K562 (cell line): ENCODE data around the gene PHF19. TPM values are rescaled to one million over a fixed set of nuclear protein-coding genes. Genes with fewer than 3 reads are reported as not detected.

Experiments
- ATAC-seq: fragments of 200-7000 bp; cut with Tn5 transposase; 3 replicates; pipeline ENCODE4 v1.9.1; 2020; ENCODE audit warnings: moderate library complexity
- BruUV-seq: library from RNA; stranded (reverse); fragments of 400-500 nt; replicated peaks from 2 replicates; lab custom pipeline; 2021; lab: Mats Ljungman, UMichigan
- CTCF ChIA-PET: fragments of 300-600 bp; formaldehyde crosslinking; extraction: SDS; loops from one replicate; lab custom pipeline; 2021; ENCODE audit warnings: low intra/inter-chr PET ratio; lab: Yijun Ruan, JAX
- POLR2A ChIA-PET: fragments of 300-600, 350-650 bp; sonication (Branson Sonifier 250); formaldehyde crosslinking; extraction: SDS; loops from one replicate; lab custom pipeline; 2021; ENCODE audit warnings: antibody characterized with exemption, inconsistent platforms; lab: Yijun Ruan, JAX
- DNase-seq, 4 experiments: peaks; one replicate each; pipeline versions ENCODE4 v3.0.0 to v3.0.0-alpha.2; 2011 to 2018; ENCODE audit warnings: low spot score in 3 of 4, mixed read lengths in 3 of 4; ENCODE audit errors: extremely low read depth in 1 of 4
- FAIRE-seq: peaks from 2 replicates; lab custom pipeline; 2011; peaks lifted over from hg19 to GRCh38; lab: Jason Lieb, UNC
- H2AFZ ChIP-seq: 2 replicates; pipeline ENCODE4 v1.6.0; 2011; ENCODE audit warnings: low read depth, low read length, control low read depth, inconsistent platforms
- H3K27ac ChIP-seq: fragments of 200-600 bp; 3 replicates; pipeline ENCODE4 v1.8.0; 2011; ENCODE audit warnings: low read depth, mild to moderate bottlenecking, control low read depth, inconsistent platforms, low read length, moderate library complexity, mixed read lengths; ENCODE audit errors: extremely low read depth
- H3K27me3 ChIP-seq, 2 experiments: fragments of 300-600 bp in 1 of 2; 2 replicates in 1 of 2; 3 replicates in 1 of 2; pipeline versions ENCODE4 v1.6.0 to v1.8.0; 2011; ENCODE audit warnings: inconsistent platforms in 2 of 2, low read length in 2 of 2, mild to moderate bottlenecking in 1 of 2, mixed read lengths in 1 of 2, moderate library complexity in 1 of 2; ENCODE audit not compliant: control insufficient read depth in 2 of 2, insufficient read depth in 2 of 2
- H3K36me3 ChIP-seq: fragments of 300-600 bp; 3 replicates; pipeline ENCODE4 v1.8.0; 2011; ENCODE audit warnings: mild to moderate bottlenecking, low read length, inconsistent platforms; ENCODE audit not compliant: control insufficient read depth, insufficient read depth
- H3K4me1 ChIP-seq, 2 experiments: fragments of 200-600 bp in 1 of 2; replicated peaks in 1 of 2; 2 replicates in 1 of 2; 3 replicates in 1 of 2; pipeline versions ENCODE4 v1.5.1 to v1.8.0; 2011; ENCODE audit warnings: inconsistent platforms in 2 of 2, low read length in 2 of 2, mild to moderate bottlenecking in 1 of 2, mixed read lengths in 1 of 2, moderate library complexity in 1 of 2; ENCODE audit not compliant: control insufficient read depth in 2 of 2, insufficient read depth in 2 of 2
- H3K4me2 ChIP-seq: 2 replicates; pipeline ENCODE4 v1.6.1; 2011; ENCODE audit warnings: low read length, control low read depth, inconsistent platforms, mixed read lengths; ENCODE audit not compliant: insufficient read depth
- H3K4me3 ChIP-seq: fragments of 200-600 bp; sonication (generic), shearing (Covaris generic); 2 replicates; pipeline ENCODE4 v1.5.1; 2016; ENCODE audit warnings: control low read depth, inconsistent platforms
- H3K79me2 ChIP-seq: fragments of 200-600 bp; 3 replicates; pipeline ENCODE4 v1.8.0; 2011; ENCODE audit warnings: low read length, inconsistent platforms; ENCODE audit not compliant: control insufficient read depth, insufficient read depth
- H3K9ac ChIP-seq, 2 experiments: 2 replicates each; pipeline versions ENCODE4 v1.6.0 to v1.6.1; 2011; ENCODE audit warnings: low read depth in 2 of 2, low read length in 2 of 2, control low read depth in 1 of 2, inconsistent platforms in 1 of 2, mild to moderate bottlenecking in 1 of 2, mixed read lengths in 1 of 2; ENCODE audit not compliant: insufficient read depth in 1 of 2
- H3K9me1 ChIP-seq: one replicate; pipeline ENCODE4 v1.6.0; 2011; ENCODE audit warnings: inconsistent platforms, mild to moderate bottlenecking, low read length, moderate library complexity; ENCODE audit not compliant: control insufficient read depth, insufficient read depth
- H3K9me3 ChIP-seq: replicated peaks from 2 replicates; pipeline ENCODE4 v1.5.1; 2011; ENCODE audit warnings: low read depth, low read length, inconsistent platforms; ENCODE audit not compliant: control insufficient read depth, insufficient read depth
- H4K20me1 ChIP-seq: replicated peaks from 2 replicates; pipeline ENCODE4 v1.6.1; 2011; ENCODE audit warnings: low read length, inconsistent platforms, mixed read lengths; ENCODE audit not compliant: control insufficient read depth, insufficient read depth
- C11orf30 ChIP-seq: fragments of 450-650 bp; IDR thresholded peaks from 2 replicates; pipeline ENCODE4 v1.6.1; 2016; ENCODE audit warnings: low read depth, mild to moderate bottlenecking
- POLR2AphosphoS2 ChIP-seq: IDR thresholded peaks from 2 replicates; pipeline ENCODE4 v1.6.1; 2012; ENCODE audit warnings: low read length, improper control_type of control experiment
- WGBS: fragments of 100-300 bp; shearing (Covaris generic); methylation state at CpG from one replicate; pipeline ENCODE4 v1.1.6; 2016; ENCODE audit warnings: low coverage, mixed read lengths; ENCODE audit not compliant: insufficient coverage; ENCODE audit errors: missing lambda C conversion rate; 5-methylcytosine and 5-hydroxymethylcytosine counted together
- in situ Hi-C: fragments of 300-500 bp; cut with MboI; formaldehyde crosslinking; loops from 4 replicates; pipeline ENCODE4 v1.15.0; 2018; ENCODE audit warnings: inconsistent platforms, mixed read lengths
- intact Hi-C: fragments of 100-400 bp; cut with micrococcal nuclease; formaldehyde crosslinking; loops from 2 replicates; pipeline ENCODE4 v1.14.2; 2022
- polyA plus RNA-seq, 8 experiments: library from polyadenylated mRNA; depleted of rRNA in 4 of 8; stranded (reverse) in 5 of 8; unstranded in 3 of 8; fragments of >200 nt; fragmentation: Nextera tagmentation in 2 of 8; fragmentation: Illumina TruSeq in 1 of 8; extraction: Ambion mirVana in 2 of 8; extraction: Trizol in 1 of 8; gene quantifications; 2 replicates each; pipeline versions ENCODE4 v1.2.1 to v1.2.3, GENCODE V29; 2011 to 2014; ENCODE audit warnings: inconsistent platforms in 1 of 8, missing spikeins in 1 of 8
- total RNA-seq, 7 experiments: library from RNA; depleted of rRNA in 6 of 7; stranded (reverse); fragments of >200 nt in 6 of 7; fragmentation: Illumina TruSeq in 2 of 7; extraction: Trizol in 2 of 7; gene quantifications; 2 replicates each; pipeline versions ENCODE4 v1.2.1 to v1.2.3, GENCODE V29; 2011 to 2021; ENCODE audit warnings: low replicate concordance in 1 of 7
- TF ChIP-seq, protein P1 (sequence below), 2 experiments: fragments of 450-650 bp; conservative IDR thresholded peaks; 2 replicates each; pipeline ENCODE4 v1.6.1; 2017; ENCODE audit warnings: mild to moderate bottlenecking in 2 of 2, moderate library complexity in 2 of 2

Gene PHF19
- total and polyA plus RNA-seq, 9 of the 15 experiments (the other 6 are each of a cell fraction or from before 2014, with no cell fraction given): 95.8 to 403 (median 255) TPM

DNA sequence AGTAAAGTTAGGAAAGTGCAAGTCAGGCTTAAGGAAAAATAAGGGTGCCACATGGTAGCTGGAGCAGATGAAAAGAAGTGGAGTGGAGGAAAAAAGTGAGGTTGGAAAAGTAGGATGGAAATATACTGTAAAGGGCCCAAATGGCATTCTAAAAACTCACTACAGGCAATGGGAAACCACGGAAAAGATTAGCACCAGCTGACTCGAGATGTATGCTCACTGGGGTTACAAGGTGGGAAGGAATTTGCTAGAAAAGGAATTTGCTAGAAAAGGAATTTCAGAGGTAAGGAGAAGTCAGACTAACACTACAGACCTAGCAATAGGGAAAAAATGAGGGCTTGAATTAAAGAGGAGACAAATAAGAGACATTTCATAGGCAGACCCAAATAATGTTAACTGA lies 37.8 kb downstream of the PHF19 start:
- H3K9me1 ChIP-seq: peaks cover 4% of the 10 kb centered on the region
- 22% methylated on average over 2 of the region's 2 CpGs for WGBS
- H3K79me2 ChIP-seq: peaks cover 91% of the 10 kb centered on the region
- ATAC-seq (no peak), FAIRE-seq (no peak), DNase-seq (no peak)
- H4K20me1 ChIP-seq: no peaks in the 10 kb centered on the region; the same call in 1 of the 2 replicates
- peaks cover 31 to 37% of the 10 kb centered on the region in 2 experiments for H3K4me1 ChIP-seq
- ChIA-PET POLR2A (interaction anchor here (1.1 to 2.0 kb wide), 4 partner anchors 16 to 34 kb away, joined by 3 to 7 read pairs (median 4); no protein-coding TSS in a partner anchor), CTCF (no interaction called here)
- intact Hi-C loops (no loop called here), in situ Hi-C loops (no loop called here)
- H3K27ac ChIP-seq: peak overlapping the region; percentile 24; the same call in 2 of the 3 replicates
- no peak overlapping the region for H3K4me3 ChIP-seq
- peaks cover 58% of the 10 kb centered on the region for H3K36me3 ChIP-seq
- no peaks in the 10 kb centered on the region for H3K27me3 ChIP-seq
- peak overlapping the region; percentile 3 to 41; a peak in 3 of 4 replicates for H3K9ac ChIP-seq
- 0 out of 2 replicates have a peak, but pooled peaks have one; percentile 46 for TF ChIP-seq POLR2AphosphoS2
- TF ChIP-seq, protein P1, sequence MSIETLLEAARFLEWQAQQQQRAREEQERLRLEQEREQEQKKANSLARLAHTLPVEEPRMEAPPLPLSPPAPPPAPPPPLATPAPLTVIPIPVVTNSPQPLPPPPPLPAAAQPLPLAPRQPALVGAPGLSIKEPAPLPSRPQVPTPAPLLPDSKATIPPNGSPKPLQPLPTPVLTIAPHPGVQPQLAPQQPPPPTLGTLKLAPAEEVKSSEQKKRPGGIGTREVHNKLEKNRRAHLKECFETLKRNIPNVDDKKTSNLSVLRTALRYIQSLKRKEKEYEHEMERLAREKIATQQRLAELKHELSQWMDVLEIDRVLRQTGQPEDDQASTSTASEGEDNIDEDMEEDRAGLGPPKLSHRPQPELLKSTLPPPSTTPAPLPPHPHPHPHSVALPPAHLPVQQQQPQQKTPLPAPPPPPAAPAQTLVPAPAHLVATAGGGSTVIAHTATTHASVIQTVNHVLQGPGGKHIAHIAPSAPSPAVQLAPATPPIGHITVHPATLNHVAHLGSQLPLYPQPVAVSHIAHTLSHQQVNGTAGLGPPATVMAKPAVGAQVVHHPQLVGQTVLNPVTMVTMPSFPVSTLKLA (conservative IDR thresholded peaks at IDR 0.05): no peak
- TF ChIP-seq C11orf30: no peak
- BruUV-seq: no TSS peak
- no peaks in the 10 kb centered on the region for H3K9me3 ChIP-seq
- no peak overlapping the region for H2AFZ ChIP-seq
- H3K4me2 ChIP-seq: peak overlapping the region; percentile 34
